Activated T-helper 1 cell treated with anti-CD3 and anti-CD28 coated beads, Interleukin-2, amount 50 U/mL, for 16 hours (primary cell): ENCODE results near the gene RASSF3.
A peak's percentile ranks its signal among the peaks of the same experiment; 100 is the strongest.
"Not testable (repeated sequence)": the region's sequence is repeated elsewhere in the genome, so short reads cannot be mapped to it uniquely, and the experiment has no call there.

Experiments
- DNase-seq, 2 donors: peaks; one replicate each; pipeline ENCODE4 v3.0.0-alpha.2; 2020; ENCODE audit warnings: low read depth in 1 of 2, low spot score in 1 of 2

Gene RASSF3

DNA sequence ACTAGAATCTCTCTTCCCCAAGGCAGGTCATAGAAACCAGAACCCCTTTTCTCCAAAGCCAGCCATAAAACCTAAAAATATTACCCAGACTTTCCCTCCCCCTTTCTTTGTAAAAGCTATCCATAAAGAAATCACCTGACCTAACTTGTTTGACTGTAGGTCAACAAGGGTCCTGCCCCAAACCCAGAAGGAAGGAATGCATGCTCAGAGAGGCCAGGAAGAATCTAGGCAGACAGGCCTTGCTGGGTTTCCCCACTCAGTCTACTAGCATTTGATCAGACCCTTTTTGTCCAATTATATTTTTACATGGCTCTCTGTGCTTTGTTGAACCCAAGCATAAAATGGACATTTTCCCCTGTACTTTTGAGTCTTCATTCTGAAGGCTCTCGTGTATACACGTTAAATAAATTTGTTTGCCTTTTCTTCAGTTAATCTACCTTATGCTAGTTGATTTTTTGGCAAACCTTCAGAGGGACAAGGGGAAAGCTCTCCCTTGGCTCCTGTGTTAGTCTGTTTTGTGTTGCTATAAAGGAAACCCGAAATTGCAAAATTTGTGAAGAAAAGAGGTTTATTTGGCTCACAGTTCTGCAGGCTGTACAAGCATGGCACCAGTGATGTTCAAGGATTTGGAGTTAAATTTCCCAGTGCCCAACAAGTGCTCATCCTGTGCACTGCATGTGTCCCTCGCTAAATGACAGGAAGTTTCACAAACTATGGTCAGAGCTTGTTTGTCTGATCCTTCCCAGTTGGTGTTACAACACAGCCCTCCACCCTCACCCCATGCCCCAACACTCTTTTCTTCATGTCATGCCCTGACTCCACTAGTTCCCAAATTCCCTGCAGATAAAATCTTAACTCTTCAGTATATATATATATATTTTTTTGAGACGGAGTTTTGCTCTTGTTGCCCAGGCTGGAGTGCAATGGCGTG lies 14.2 kb upstream of the RASSF3 start:
- no peak for DNase-seq

DNA sequence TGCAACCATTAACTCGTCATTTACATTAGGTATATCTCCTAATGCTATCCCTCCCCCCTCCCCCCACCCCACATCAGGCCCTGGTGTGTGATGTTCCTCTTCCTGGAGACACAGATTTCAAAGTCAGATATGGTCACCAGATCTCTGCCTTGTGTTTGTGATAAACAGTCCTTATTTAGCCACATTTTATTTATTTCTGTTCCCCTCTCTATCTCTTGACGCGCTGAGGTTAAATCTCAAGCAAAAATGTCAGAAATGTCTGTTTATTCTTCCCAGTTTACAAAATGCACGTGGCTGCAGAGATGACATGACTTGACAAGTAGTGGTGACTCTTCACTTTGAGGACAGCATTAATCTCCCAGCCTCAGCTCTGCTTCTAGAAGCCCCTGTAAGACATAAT lies 11.5 kb upstream of the RASSF3 start:
- DNase-seq: no peak

DNA sequence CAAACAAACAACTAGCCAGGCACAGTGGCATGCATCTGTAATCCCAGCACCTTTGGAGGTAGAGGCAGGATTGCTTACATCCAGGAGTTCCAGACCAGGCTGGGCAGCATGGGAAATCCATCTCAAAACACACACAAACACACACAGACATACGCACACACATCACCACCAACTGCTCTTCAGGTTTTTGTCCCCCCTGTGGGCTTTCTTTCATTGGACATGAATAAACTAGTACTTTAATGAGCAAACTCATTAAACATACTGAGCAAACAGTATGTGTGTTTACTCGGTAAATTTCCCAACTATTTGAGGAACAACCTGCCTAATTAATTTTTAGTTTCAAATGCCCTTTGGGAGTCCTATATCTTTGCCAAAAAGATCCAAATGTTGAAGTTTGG lies 10.1 kb upstream of the RASSF3 start:
- DNase-seq: no peak

DNA sequence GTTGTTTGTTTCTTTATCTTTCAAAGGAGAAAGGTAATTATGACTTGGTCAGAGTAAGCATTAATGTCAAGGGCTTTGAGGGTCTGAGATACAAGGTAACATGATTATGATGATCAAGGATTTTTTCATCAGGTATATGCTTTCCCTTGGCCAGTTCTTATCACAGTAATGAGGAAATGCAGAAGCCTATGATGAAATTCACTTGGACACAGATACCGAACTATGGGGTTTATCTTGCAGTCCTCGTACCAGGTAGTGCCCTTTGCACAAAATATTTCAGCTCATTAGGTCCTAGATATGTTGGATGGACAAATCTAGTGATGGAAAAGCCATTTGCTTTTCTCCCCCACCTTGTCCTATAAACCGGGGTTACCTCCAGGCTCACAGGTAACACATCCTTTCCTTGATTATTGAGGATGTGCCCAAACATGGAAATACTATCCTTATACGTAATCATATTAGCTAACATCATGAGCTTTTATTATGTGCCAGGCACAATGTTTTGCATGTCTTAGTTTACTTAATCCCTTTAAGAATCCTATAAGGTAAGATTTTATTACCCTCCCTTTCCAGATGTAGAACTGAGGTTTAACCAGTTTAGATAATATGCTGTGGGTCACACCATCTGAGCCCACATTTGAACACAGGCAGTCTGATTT lies 7.0 kb upstream of the RASSF3 start:
- DNase-seq: no peak

DNA sequence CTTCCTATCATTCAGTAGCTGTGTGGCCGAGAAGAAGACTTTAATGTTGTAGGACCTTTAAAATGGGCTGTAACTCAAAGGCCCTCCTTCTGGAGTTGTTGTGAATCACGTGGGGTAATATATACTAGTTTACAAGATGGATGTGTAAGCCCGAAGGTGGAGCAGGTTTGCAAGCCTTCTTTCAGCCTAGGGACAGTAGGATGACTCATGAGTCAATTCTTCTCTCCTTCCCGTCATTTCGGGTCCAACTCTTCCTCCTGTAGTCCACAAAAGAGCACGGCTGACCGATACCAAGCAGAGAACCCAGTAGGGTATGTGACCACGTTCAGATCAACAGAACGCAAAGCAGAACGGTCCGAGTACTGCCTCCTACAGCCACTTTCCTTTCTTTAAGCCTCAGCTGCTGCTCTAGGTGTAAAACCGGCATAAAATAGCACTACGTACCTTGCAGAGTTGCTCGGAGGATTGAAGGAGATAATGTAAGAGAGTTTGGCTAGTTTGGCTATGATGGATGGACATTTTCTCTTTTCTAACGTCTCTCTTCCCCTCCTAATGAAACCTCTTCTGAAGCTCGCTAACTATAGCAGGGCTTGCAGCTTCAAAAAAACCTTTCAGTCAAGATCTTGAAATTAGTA lies 1.3 kb upstream of the RASSF3 start:
- DNase-seq: peak in 1 of 2 donors; percentile 17

DNA sequence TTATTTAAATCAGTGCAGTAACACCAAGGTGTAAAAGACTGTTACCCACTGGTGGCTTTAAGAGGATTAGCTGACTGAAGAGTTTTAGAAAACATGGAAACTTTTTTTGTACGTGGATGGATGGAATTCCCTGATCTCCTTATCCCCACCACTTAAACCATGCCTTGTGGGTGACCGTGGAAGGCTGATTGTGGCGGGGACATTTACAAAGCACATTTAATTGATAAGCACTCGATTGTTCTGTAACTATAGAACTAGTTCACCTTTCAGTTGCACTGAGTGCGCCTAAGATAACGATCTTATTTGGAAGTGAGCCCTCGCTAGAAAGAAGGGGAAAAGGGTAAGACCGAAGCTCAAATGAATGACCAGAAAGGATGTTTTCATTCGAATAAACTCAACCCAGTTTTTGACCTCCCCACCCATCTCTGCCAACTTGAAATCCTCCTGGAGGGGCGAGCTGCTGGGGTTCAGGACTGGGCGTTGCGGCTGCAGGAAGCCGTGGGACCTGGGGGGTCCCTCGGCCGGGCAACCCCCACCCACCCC lies 688 bp upstream of the RASSF3 start:
- DNase-seq: no peak

DNA sequence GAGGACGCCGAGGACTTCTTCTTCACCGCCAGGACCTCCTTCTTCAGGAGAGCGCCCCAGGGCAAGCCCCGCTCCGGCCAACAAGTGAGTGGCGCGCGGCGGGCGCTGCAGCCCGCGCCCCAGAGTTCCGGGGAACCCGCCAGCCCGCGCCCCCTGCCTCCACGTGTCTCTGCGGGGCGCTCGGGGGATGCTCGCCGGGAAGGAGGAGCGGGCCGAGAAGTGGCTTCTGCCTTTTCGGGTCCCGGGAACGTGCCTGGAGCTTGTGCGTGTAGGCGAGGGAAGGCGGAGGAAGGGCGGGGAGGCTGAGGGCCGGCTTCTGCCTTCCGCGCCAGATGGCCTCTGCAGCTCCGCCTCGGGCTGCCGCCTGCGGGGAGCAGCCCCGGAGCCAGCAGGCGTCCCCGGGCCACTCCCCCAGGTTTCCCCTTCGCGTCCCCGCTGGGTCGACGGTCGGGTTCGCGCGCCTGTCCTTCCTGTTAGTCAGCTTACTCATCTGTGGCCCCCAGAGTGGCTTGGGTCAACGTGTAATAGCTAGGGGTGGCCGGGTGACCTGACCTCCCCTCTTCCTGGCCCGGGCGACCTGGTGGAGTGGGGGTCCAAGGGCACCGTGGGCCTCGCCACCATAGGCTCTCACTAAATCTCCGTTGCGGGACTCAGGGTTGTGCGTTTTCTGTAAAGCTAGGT lies 505 bp downstream of the RASSF3 start:
- peak; percentile 54 to 59 for DNase-seq

DNA sequence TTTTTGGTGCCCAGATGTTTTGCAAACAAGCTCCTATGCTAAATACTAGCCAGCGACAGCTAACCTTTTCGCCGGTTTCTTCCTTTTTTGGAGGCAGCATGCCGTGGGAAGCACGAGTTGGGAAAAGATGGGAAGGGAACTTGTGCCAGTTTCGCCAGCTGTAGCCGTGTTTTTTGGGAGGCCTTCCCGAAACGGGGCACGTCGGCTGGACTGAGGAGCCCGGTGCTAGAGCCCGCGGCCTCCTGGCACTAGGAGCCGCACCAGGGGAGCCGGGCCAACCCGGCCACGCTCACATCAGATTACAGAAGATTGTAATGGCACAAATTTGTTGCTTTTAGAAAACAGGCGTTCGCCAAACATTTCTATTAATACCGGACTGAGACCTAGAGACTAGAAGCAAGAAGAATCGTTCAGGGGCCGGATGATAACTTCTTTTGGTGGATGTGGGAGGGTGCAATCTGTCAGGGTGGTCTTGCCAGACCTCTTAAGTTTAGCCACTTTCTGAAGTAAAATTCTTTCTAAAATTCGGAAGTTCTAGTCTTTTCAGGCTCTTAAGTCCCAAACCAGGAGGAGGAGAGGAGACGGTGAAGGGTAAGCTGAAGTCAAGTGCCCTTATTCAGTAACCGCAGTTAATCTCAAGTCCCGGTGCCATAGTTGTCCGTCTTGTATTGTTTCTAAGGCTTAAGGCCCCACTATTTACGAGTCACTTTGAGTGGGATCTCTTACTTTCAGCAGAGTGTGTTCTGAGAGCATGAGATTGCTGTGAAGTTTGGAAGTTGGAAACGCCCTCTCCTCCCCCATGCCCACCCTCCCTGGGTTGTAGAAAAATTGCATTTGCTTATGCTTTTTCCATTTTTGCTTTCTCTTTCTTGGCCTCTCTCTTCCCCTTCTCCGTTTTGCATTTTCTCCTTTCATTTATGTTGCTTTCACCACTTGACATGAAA lies 1.3 kb downstream of the RASSF3 start:
- DNase-seq: no peak

DNA sequence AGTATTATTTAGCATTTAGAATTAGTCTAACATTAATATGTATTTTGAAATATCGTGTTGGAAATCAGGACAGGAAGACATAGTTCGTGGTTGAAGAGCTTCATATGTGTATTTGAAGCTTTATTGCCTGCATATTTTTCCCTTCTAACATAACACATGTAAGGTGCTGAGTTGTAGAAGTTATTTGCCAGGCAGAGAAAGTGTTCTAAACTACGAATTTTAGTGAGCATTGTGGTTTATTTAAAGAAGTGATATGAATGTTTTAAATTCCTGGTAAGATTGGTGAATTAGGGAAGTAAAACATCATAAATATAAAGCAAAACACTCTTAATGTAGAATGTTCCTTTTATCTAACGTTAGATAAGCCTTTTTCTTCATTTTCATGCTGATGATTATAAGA lies 2.5 kb downstream of the RASSF3 start:
- DNase-seq: no peak

DNA sequence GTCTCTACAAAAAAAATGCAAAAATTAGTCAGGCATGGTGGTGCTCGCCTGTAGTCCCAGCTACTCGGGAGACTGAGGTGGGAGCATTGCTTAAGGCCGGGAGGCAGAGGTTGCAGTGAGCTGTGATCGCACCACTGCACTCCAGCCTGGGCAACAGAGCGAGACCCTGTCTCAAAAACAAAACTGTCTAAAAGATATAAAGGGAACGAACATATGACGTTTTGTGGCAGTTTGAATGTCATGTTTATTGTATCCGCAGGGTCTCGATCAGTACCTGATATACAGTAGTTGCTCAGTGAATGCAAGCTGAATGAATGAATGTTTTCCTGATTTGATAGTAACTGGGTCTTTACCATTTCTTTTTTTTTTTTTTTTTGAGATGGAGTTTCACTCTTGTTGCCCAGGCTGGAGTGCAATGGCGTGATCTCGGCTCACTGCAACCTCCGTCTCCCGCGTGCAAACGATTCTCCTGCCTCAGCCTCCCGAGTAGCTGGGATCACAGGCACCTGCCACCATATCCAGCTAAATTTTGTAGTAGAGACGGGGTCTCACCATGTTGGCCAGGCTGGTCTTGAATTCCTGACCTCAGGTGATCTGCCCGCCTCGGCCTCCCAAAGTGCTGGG lies 3.6 kb downstream of the RASSF3 start:
- DNase-seq: not testable (repeated sequence)

DNA sequence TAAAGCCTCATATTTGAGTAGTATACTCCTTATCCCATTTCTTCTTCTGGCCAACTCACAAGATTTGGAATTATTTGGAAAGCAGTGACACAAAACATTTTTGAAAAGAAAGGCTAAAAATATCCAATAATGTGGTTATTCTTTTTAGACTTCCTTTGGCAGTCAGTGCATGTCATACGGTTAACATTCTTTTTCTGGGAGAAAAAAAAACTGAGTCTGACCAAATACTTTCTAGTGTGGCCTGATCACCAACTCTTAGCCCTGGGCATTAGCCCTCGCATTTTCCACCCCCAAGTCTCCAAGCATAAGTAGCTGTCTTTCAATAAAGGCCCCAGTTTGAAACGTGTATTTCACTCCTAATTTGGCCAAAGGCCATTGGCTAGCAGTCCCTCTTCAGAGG lies 5.9 kb downstream of the RASSF3 start:
- no peak for DNase-seq

DNA sequence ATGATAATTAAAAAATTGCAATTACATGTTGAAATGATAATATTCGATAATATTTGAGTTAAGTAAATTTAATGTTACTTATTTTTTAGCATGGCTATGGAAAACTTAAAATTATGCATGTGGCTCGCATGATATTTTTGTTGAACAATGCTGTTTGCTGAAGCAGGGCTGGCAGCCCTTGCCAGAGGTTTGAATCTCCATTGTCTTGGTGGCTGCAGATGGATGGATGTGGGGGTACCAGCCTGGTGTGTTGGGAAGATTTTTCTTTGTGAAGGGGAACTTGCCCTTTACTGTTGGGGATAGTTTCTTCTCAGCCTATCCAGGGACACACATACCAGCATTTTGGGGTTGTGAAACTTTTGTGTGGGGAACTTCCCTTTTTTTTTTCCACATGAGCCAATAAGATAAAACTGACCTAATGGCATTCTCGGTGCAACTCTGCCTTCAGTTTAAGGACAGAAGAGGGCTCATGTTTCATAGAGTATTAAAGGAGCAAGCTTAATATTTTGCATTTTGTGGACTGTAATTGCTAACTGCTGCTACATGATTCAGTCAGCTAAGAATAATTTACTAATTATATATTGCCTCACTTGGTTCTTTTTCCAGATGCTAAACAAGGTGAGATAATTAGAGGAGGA lies 8.8 kb downstream of the RASSF3 start:
- DNase-seq: no peak

DNA sequence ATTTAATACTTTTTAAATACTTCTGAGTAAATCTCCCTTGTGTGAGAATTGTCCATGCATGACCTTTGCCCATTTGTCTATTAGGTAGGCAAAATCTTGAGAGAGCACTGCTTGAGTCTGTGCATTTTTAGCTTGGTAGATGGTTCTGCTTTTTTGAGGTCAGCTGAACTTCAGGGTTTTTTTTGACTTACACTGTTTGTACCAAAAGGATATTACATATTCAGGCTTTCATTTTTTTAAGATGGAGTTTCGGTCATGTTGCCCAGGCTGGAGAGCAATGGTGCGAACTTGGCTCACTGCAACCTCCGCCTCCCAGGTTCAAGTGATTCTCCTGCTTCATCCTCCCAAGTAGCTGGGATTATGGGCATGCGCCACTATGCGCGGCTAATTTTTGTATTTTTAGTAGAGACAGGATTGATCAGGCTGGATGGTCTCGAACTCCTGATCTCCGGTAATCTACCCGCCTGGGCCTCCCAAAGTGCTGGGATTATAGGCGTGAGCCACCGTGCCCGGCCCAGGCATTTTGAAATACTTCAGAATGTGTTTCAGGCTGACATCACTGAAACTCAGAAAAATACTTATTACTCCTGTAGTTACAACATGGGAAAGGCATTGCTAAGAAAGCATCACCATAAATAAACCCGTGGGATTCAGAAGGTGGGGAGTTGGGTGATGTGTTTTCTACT lies 11.1 kb downstream of the RASSF3 start:
- no peak for DNase-seq

DNA sequence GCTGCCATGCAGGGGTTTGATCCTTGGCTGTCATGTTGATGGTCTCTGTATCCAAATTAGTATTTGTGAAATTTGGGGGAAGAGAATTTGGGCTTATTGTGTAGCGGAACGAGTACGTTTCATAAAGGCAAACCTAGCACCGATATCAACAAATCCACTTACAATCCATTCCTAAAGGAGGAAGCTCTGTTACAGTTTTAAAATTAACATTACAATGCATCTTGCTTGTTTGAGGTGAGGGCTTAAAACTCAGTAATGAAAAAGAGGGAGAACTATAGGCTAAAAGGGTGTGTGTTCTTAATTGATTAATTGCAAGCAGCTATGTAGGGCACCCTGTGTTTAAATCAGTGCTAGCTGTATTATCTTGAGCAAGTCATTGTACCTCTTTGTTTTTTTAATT lies 13.7 kb downstream of the RASSF3 start:
- no peak for DNase-seq

DNA sequence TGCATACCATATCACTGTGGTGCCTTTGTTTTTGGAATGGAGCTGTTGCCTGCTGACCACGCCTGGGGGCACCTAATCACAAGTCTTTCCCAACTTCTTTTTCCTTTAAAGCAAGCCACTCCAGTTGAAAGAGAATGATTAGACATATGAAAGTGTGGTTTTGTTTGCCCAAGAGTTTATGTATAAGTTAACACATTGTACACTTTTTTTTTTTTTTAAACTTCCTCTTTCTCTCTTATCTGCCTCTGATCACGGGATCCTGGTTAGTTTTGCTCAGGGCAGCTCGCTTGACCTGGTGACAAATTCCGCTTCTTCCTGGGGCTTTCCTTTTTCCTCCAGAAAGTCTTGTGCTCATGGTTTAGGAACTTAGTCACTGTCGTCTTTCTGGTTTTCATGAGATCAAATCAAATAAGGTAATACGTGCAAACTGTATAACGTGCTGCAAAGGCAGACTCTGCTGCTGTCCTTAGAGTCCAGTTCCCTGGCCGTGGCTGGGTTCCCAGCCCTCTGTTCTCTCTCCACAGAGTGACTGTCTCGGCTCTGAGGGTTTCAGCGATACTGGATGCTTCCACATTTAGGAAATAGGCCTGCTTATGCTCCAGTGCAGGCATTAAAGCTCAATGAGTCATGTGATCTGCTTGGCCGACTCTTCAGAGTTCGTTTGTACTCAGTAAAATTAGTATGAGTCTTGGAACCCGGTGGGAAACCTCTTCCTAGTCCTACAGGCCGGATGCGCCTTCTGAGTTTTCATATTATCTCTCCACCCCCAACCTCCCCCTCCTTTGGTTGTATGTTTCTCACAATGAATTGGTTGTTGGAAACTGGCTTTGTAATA lies 15.2 kb downstream of the RASSF3 start:
- DNase-seq: no peak

DNA sequence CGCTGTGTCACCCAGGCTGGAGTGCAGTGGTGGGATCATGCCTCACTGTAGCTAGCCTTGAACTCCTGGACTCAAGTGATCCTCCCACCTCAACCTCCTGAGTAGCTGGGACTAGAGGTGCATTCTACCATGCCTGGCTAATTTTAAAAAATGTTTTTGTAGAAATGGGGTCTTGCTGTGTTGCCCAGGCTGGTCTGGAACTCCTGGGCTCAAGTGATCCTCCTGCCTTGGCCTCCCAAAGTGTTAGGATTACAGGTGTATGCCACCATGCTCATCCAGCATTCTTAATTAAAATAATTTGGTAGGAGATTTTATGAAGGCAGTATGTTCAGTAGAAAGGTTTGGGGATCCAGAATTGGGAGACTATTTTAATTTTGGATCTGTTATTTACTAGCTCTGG lies 16.3 kb downstream of the RASSF3 start:
- DNase-seq: not testable (repeated sequence)

DNA sequence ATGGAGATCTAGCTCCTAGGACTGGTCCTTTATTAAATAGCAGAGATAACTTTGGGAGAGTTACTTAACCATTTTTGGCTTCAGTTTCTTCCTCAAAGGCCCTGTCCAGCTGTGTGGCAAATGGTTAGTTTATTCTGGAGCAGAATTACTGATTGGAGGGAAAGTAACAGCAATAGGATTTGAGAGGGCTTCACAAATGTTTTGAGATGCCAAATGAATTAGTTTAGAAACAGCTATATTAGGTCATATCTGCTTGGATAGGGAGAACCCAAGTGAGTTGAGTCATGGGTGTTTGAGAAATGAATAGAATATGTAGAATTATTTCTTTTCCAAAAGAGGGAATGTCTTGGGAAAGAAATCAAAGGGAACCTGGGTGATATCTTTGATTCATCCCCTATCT lies 17.5 kb downstream of the RASSF3 start:
- DNase-seq: no peak

DNA sequence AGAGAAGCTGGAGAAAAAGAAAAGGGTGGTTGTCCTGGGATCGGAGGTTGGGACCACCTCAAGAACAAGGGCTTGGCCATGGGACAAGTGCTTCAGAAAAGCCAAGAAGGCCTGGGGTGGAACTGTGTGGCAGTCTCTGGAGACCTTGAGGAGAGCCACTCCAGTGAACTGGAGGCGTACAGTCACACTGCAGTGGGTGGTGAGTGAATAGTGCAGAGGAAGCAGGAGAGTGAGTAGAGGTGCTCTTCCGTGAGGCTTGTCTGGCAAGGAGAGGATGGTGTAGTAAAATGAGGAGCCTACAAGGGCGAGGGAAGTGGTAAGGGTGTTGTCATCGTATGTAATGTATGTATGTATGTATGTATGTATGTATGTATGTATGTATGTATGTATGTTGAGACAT lies 20.9 kb downstream of the RASSF3 start:
- DNase-seq: no peak
